Activated T-cell treated with anti-CD3 and anti-CD28 coated beads, Interleukin-2, amount 50 U/mL, for 72 hours (primary cell): Measurements from ENCODE around the gene DPYD. TPM values are rescaled to one million over a fixed set of nuclear protein-coding genes. Genes with fewer than 3 reads are reported as not detected.

Experiments
- ATAC-seq, 2 donors: fragments of 150-1000 bp; cut with Tn5 transposase; replicated peaks in 1 of 2; 2 replicates each; pipeline ENCODE4 v1.10.0; 2021; ENCODE audit warnings: moderate library complexity in 2 of 2, mild to moderate bottlenecking in 1 of 2
- DNase-seq, 2 donors: peaks; one replicate each; pipeline ENCODE4 v3.0.0; 2021 to 2022; ENCODE audit warnings: mixed read lengths in 1 of 2
- H3K27ac Mint-ChIP-seq: one replicate; pipeline ENCODE4 v1.8.0; 2022; ENCODE audit warnings: mild to moderate bottlenecking, moderate library complexity, mixed read lengths
- H3K27me3 Mint-ChIP-seq: one replicate; pipeline ENCODE4 v1.8.0; 2022; ENCODE audit warnings: low read depth, mixed read lengths
- H3K36me3 Mint-ChIP-seq, 2 donors: one replicate each; pipeline ENCODE4 v1.8.0; 2022; ENCODE audit warnings: mixed read lengths in 2 of 2, mild to moderate bottlenecking in 1 of 2; ENCODE audit not compliant: insufficient read depth in 2 of 2
- H3K4me1 Mint-ChIP-seq: one replicate; pipeline ENCODE4 v1.8.0; 2022; ENCODE audit warnings: low read depth, mixed read lengths
- H3K4me3 Mint-ChIP-seq, 2 donors: one replicate each; pipeline ENCODE4 v1.8.0; 2022; ENCODE audit warnings: mild to moderate bottlenecking in 2 of 2, mixed read lengths in 2 of 2, moderate library complexity in 2 of 2
- H3K9me3 Mint-ChIP-seq, 2 donors: one replicate each; pipeline ENCODE4 v1.8.0; 2022; ENCODE audit warnings: mixed read lengths in 2 of 2
- total RNA-seq, 2 donors: library from RNA; stranded (reverse); gene quantifications; one replicate each; pipeline ENCODE4 v1.2.3, GENCODE V29; 2022

The DPYD gene
- total RNA-seq, 2 donors from 2014 or later, result 13.4 to 18.2 TPM

DNA sequence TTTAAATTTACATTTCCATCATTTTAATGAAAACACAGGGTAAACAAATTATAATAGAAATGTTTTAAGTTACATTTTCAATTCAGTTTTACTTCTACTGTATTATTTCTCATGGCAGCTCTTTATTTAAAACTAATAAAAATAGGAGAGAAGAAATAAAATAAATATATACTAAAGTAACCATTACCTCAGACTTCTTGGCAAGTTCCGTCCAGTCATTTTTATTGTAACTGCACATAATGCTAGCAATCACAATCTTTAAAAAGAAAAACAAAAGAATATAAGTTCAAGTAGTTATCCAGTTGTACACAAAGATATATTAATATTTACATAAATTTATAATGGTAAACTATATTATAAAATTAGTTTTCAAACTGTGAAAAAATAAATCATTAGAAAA is 538.6 kb downstream of the DPYD start:
- Mint-ChIP-seq H3K36me3 (no peaks in the 10 kb centered on the region), H3K27me3 (no peaks in the 10 kb centered on the region)

DNA sequence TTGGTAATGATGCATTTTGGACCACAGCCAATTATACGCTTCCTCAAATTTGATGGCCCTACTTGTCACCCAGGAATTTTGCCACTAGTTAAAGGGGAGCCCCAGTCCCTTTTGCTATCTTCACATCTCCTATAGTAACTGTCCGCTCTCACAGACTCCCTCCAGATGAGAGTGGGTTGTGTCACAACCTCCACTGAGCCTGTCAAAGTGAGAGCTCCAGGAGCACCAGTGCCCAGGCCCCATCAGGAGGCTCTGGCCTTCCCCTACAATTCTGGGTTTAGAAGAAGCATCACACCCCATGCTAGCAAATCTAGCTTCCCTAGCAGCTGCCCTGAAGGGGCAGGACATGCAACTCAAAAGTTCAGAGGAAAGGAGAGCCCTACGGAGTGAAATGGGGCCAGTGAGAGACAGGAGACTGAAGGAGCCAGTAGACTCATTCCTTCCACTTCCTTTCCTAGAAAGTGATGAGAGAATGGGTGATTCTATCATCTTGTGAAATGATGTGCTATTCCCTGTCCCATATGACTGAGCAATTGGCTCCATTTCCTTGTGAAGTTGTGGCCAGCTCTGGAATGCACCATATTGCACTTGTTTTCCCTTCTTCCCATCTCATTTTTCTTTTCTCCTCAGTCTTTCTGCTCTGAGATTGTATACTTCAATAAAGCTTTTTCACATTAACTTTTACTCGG is 541.3 kb downstream of the DPYD start:
- Mint-ChIP-seq H3K4me3 (no peak overlapping the region), H3K9me3 (no peaks in the 10 kb centered on the region), H3K27me3 (no peaks in the 10 kb centered on the region), H3K36me3 (no peaks in the 10 kb centered on the region), H3K4me1 (peaks cover 8% of the 10 kb centered on the region), H3K27ac (no peak overlapping the region)
- ATAC-seq (peak in 1 of 2 donors; percentile 35), DNase-seq (no peak)

More for the DNA sequence above, 538.6 kb downstream of the DPYD start:
- no peaks in the 10 kb centered on the region for H3K9me3 Mint-ChIP-seq
- no peak for DNase-seq
- H3K4me3 Mint-ChIP-seq, result no peak overlapping the region
- H3K4me1 Mint-ChIP-seq, result peaks cover 8% of the 10 kb centered on the region
- no peak for ATAC-seq
- H3K27ac Mint-ChIP-seq, result no peak overlapping the region

- no peaks in the 10 kb centered on the region for H3K9me3 Mint-ChIP-seq
- H3K27me3 Mint-ChIP-seq, result no peaks in the 10 kb centered on the region
- H3K4me1 Mint-ChIP-seq, result peaks cover 8% of the 10 kb centered on the region
- H3K4me3 Mint-ChIP-seq, result no peak overlapping the region
- DNase-seq (no peak), ATAC-seq (no peak)
- peak overlapping the region; percentile 50 for H3K27ac Mint-ChIP-seq
- no peaks in the 10 kb centered on the region for H3K36me3 Mint-ChIP-seq
Observed at GRCh38 chr1:97378596-97378995, 542.2 kb downstream of the DPYD start.

DNA sequence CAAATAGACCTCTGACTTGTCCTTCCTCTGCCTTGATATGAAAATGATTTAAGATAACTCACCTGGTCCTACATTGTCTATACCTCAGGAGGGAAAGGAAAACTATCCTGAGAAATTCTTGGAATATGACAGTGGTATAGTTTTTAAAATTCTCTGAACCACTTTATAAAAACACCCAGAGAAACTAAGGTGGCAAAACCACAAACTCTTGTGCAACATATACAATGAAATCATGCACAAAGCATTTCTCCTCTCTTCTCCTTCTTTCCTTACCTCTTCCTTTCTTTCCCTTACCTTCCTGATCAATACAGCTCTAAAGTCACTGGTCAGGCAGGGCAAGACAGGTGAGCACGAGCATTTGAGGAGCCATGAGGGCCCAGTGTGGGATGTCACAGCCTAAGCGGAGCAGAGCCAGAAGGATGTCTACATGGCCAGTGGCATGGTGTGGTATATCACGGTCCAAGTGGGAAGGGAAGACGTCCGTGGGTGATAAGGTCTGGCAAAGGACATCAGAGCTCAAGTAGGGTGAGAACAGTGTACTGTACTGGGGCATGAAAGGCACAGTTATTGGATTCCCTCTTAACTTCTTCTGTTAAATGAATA is 543.3 kb downstream of the DPYD start:
- ATAC-seq, result no peak
- Mint-ChIP-seq H3K27me3 (no peaks in the 10 kb centered on the region), H3K27ac (no peak overlapping the region), H3K4me3 (no peak overlapping the region), H3K4me1 (peaks cover 8% of the 10 kb centered on the region), H3K36me3 (no peaks in the 10 kb centered on the region), H3K9me3 (no peaks in the 10 kb centered on the region)
- no peak for DNase-seq

DNA sequence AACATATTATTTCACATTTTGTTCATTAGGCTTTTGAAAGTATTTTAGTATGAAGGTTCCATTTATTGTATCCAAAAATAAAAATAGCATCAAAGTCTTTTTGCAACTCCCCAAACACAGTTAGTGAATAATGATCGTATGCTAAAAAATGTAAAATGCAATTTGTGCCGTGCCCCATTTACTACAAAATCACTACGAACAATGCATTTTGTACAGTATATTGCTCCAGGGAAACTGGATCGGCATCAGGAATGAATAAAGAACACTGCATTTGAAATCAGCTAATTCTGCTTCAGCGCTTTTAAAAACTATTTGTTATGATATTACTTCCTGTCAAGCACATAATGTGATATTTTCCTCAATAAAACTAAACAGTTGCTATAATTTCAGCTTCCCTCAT is 547.8 kb downstream of the DPYD start:
- no peaks in the 10 kb centered on the region for H3K4me1 Mint-ChIP-seq
- H3K9me3 Mint-ChIP-seq, result peaks cover 0 to 2% of the 10 kb centered on the region in 2 donors
- ATAC-seq (no peak), DNase-seq (no peak)
- H3K27ac Mint-ChIP-seq, result no peak overlapping the region
- peaks cover 0 to 2% of the 10 kb centered on the region in 2 donors for H3K36me3 Mint-ChIP-seq
- H3K27me3 Mint-ChIP-seq, result no peaks in the 10 kb centered on the region
- no peak overlapping the region for H3K4me3 Mint-ChIP-seq

GRCh38 chr1:97372531-97372930 is 548.3 kb downstream of the DPYD start:
- no peak overlapping the region for H3K4me3 Mint-ChIP-seq
- peaks cover 0 to 2% of the 10 kb centered on the region in 2 donors for H3K9me3 Mint-ChIP-seq
- no peaks in the 10 kb centered on the region for H3K27me3 Mint-ChIP-seq
- peaks cover 0 to 2% of the 10 kb centered on the region in 2 donors for H3K36me3 Mint-ChIP-seq
- H3K27ac Mint-ChIP-seq, result no peak overlapping the region
- ATAC-seq (no peak), DNase-seq (no peak)
- H3K4me1 Mint-ChIP-seq, result no peaks in the 10 kb centered on the region

DNA sequence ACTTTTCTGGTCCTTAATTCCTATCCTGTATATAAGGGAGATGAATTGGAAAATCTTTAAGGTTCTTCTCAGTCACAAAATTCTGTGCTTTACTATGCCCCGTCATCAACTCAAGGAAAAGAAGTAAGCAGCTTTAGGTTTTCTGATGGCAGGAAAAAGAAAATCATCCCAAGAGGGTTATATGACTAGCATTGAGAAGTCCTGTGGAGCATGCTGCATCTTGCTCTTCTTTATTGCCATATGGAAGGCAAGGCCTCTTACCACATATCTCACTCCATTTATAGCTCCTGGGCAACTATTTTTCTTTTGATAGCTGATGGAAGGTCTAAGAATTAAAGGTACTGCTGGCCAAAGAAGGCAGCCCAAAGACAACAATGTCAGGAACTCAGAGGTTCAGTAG is 552.5 kb downstream of the DPYD start:
- no peak overlapping the region for H3K27ac Mint-ChIP-seq
- ATAC-seq, result no peak
- no peaks in the 10 kb centered on the region for H3K27me3 Mint-ChIP-seq
- DNase-seq, result no peak
- H3K36me3 Mint-ChIP-seq, result peaks cover 3 to 6% of the 10 kb centered on the region in 2 donors
- no peaks in the 10 kb centered on the region for H3K4me1 Mint-ChIP-seq
- H3K9me3 Mint-ChIP-seq, result peaks cover 0 to 6% of the 10 kb centered on the region in 2 donors
- H3K4me3 Mint-ChIP-seq, result no peak overlapping the region

- ATAC-seq (no peak), DNase-seq (no peak)
- Mint-ChIP-seq H3K4me3 (no peak overlapping the region), H3K9me3 (peaks cover 0 to 6% of the 10 kb centered on the region in 2 donors), H3K36me3 (peaks cover 3 to 6% of the 10 kb centered on the region in 2 donors), H3K27ac (no peak overlapping the region), H3K4me1 (no peaks in the 10 kb centered on the region), H3K27me3 (no peaks in the 10 kb centered on the region)
Observed at GRCh38 chr1:97366984-97367383, 553.9 kb downstream of the DPYD start.

GRCh38 chr1:97365026-97365425 is 555.8 kb downstream of the DPYD start:
- no peak overlapping the region for H3K27ac Mint-ChIP-seq
- no peak for DNase-seq
- ATAC-seq, result no peak
- no peaks in the 10 kb centered on the region for H3K4me1 Mint-ChIP-seq
- H3K9me3 Mint-ChIP-seq, result peaks cover 6% of the 10 kb centered on the region in 2 donors
- no peak overlapping the region for H3K4me3 Mint-ChIP-seq
- H3K27me3 Mint-ChIP-seq, result no peaks in the 10 kb centered on the region
- peaks cover 5 to 9% of the 10 kb centered on the region in 2 donors for H3K36me3 Mint-ChIP-seq

DNA sequence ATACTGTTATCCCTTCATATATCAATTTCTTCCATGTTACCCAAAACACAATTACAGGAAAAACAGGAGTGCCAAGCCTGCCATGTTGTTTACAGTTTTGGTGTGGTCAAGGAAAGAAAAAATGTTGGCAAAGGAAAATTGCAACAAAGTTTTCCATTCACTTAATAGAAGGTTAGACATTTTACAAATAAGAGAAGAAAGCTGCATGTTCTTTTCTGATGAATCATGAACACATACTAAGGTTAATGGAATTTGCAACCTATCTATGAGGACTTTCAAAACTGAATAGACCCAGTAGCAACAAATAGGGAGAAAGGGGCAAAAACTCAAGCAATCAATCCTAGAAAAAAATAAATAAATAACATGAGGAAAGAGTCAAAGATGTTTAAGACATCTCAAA is 556.7 kb downstream of the DPYD start:
- no peak for DNase-seq
- Mint-ChIP-seq H3K4me1 (no peaks in the 10 kb centered on the region), H3K27ac (no peak overlapping the region), H3K27me3 (no peaks in the 10 kb centered on the region), H3K9me3 (peaks cover 4 to 6% of the 10 kb centered on the region in 2 donors), H3K36me3 (peaks cover 8 to 9% of the 10 kb centered on the region in 2 donors), H3K4me3 (no peak overlapping the region)
- ATAC-seq, result no peak

DNA sequence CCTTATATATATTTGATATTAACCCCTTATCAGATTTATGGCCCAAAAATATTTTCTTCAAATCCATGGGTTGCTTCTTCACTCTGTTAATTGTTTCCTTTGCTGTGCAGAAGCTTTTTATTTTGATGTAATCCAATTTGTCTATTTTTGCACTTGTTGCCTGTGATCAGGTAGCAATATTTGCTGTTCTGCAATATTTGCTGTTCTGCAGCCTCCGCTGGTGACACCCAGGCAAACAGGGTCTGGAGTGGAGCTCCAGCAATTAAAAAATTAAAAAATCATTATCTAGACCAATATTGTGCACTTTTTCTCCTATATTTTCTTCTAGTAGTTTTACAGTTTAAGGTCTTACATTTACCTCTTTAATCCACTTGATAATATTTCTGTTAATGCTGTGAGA is 564.5 kb downstream of the DPYD start:
- ATAC-seq, result no peak

GRCh38 chr1:97352936-97353382 is 567.9 kb downstream of the DPYD start:
- DNase-seq, result no peak
- Mint-ChIP-seq H3K9me3 (no peaks in the 10 kb centered on the region), H3K27ac (no peak overlapping the region), H3K27me3 (no peaks in the 10 kb centered on the region), H3K4me3 (no peak overlapping the region), H3K36me3 (no peaks in the 10 kb centered on the region), H3K4me1 (peaks cover 5% of the 10 kb centered on the region)
- no peak for ATAC-seq

More for the DNA sequence above, 564.5 kb downstream of the DPYD start:
- peaks cover 0 to 6% of the 10 kb centered on the region in 2 donors for H3K9me3 Mint-ChIP-seq
- no peak overlapping the region for H3K27ac Mint-ChIP-seq
- H3K36me3 Mint-ChIP-seq, result peaks cover 6 to 8% of the 10 kb centered on the region in 2 donors
- H3K27me3 Mint-ChIP-seq, result no peaks in the 10 kb centered on the region
- no peak overlapping the region for H3K4me3 Mint-ChIP-seq
- H3K4me1 Mint-ChIP-seq, result peaks cover 5% of the 10 kb centered on the region
- DNase-seq, result no peak

- Mint-ChIP-seq H3K4me3 (no peak overlapping the region), H3K36me3 (no peaks in the 10 kb centered on the region), H3K9me3 (no peaks in the 10 kb centered on the region), H3K27ac (no peak overlapping the region), H3K4me1 (peaks cover 5% of the 10 kb centered on the region), H3K27me3 (no peaks in the 10 kb centered on the region)
- DNase-seq (no peak), ATAC-seq (no peak)
Observed at GRCh38 chr1:97351846-97352245, 569.0 kb downstream of the DPYD start.

DNA sequence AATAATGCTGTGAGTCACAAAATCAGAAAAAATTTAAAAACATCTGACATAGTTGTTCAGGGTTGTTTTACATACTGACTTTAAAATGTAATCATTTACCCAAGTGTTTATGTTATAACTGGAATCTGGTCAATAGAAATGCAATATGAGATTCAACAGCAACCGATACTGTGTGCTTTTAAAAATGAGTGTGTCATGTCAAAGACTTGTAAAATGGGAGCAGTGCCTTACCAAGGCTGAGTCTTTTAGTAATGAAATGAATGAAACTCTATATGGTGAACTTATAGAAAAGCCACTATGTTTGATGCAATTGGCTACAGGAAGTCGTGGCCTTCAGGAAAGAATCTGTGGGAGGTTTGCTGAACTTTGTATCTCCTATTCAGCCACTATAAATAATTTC is 570.2 kb downstream of the DPYD start:
- Mint-ChIP-seq H3K4me3 (no peak overlapping the region), H3K9me3 (no peaks in the 10 kb centered on the region), H3K27me3 (no peaks in the 10 kb centered on the region), H3K36me3 (no peaks in the 10 kb centered on the region), H3K4me1 (peaks cover 5% of the 10 kb centered on the region), H3K27ac (no peak overlapping the region)
- ATAC-seq (peak in 1 of 2 donors; percentile 30), DNase-seq (no peak)
